Thyroid gland (tissue), 4 donors: ENCODE results near the gene DPP10. TPM values are rescaled to one million over a fixed set of nuclear protein-coding genes. Genes with fewer than 3 reads are reported as not detected.
"Not testable (repeated sequence)": the region's sequence is repeated elsewhere in the genome, so short reads cannot be mapped to it uniquely, and the experiment has no call there.

Experiments used
- DNase-seq, 2 donors: peaks; one replicate each; pipeline ENCODE4 v3.0.0-alpha.2; 2019
- H3K27ac ChIP-seq, 3 donors: fragments of 200-600 bp; sonication (generic); 1 replicate in 2 of 3; 2 replicates in 1 of 3; pipeline ENCODE4 v1.5.1; 2016 to 2019; ENCODE audit warnings: mild to moderate bottlenecking in 1 of 3, moderate library complexity in 1 of 3
- H3K27me3 ChIP-seq: fragments of 200-600 bp; sonication (generic); one replicate; pipeline ENCODE4 v1.5.1; 2019
- H3K36me3 ChIP-seq, 2 donors: fragments of 200-600 bp; sonication (generic); one replicate each; pipeline ENCODE4 v1.5.1; 2016 to 2019
- H3K4me1 ChIP-seq, 2 donors: fragments of 200-600 bp; sonication (generic); one replicate each; pipeline ENCODE4 v1.5.1; 2017 to 2019
- H3K4me3 ChIP-seq, 3 donors: fragments of 200-600 bp; sonication (generic); replicated peaks in 1 of 3; 1 replicate in 2 of 3; 2 replicates in 1 of 3; pipeline ENCODE4 v1.5.1; 2016; ENCODE audit warnings: mild to moderate bottlenecking in 1 of 3
- H3K9me3 ChIP-seq: fragments of 200-600 bp; sonication (generic); one replicate; pipeline ENCODE4 v1.5.1; 2017
- CTCF ChIP-seq, 6 experiments: fragments of 200-600 bp in 3 of 6; fragments of 450-650 bp in 3 of 6; sonication (generic) in 3 of 6; IDR thresholded peaks; one replicate each; pipeline ENCODE4 v1.5.1; 2016 to 2019; ENCODE audit warnings: antibody characterized with exemption in 6 of 6, mild to moderate bottlenecking in 2 of 6, inconsistent platforms in 1 of 6, moderate library complexity in 1 of 6
- POLR2A ChIP-seq, 2 donors: fragments of 450-650 bp; IDR thresholded peaks; one replicate each; pipeline ENCODE4 v1.6.1; 2017; ENCODE audit warnings: antibody characterized with exemption in 2 of 2, mild to moderate bottlenecking in 2 of 2, moderate library complexity in 1 of 2
- WGBS, 2 donors: methylation state at CpG; one replicate each; pipeline ENCODE4 v1.1.5; 2017; 5-methylcytosine and 5-hydroxymethylcytosine counted together
- intact Hi-C: fragments of 100-400 bp; cut with DNase I; formaldehyde crosslinking; loops from one replicate; pipeline ENCODE4 v1.15.1; 2023
- total RNA-seq, 4 donors: library from RNA; depleted of rRNA; stranded (reverse); fragments of >200 nt; gene quantifications; one replicate each; pipeline ENCODE4 v1.2.3, GENCODE V29; 2016

DPP10 gene
- total RNA-seq, 4 donors from 2014 or later = 0.63 to 1.3 TPM; not detected in 2

- WGBS, 2 donors = 85 to 91% methylated on average over 2 of the region's 2 CpGs
- DNase-seq = no peak
Observed at GRCh38 chr2:115075800-115076199, 633.4 kb downstream of the DPP10 start.

GRCh38 chr2:115077626-115078025 is 635.2 kb downstream of the DPP10 start:
- Histone ChIP-seq H3K27ac (no peak overlapping the region), H3K4me1 (no peaks in the 10 kb centered on the region), H3K27me3 (no peaks in the 10 kb centered on the region), H3K9me3 (no peaks in the 10 kb centered on the region), H3K4me3 (no peak overlapping the region), H3K36me3 (no peaks in the 10 kb centered on the region)
- TF ChIP-seq CTCF (IDR thresholded peaks at IDR 0.05) = no peak
- TF ChIP-seq POLR2A (IDR thresholded peaks at IDR 0.05) = no peak
- DNase-seq = no peak
- WGBS, 2 donors = 30 to 48% methylated on average over 1 of the region's 1 CpG
- intact Hi-C loops = no loop called here

More at GRCh38 chr2:115075800-115076199, 633.4 kb downstream of the DPP10 start:
- Histone ChIP-seq H3K27me3 (no peaks in the 10 kb centered on the region), H3K9me3 (no peaks in the 10 kb centered on the region), H3K27ac (no peak overlapping the region), H3K4me3 (no peak overlapping the region), H3K36me3 (no peaks in the 10 kb centered on the region), H3K4me1 (no peaks in the 10 kb centered on the region)
- intact Hi-C loops = no loop called here
- TF ChIP-seq CTCF (IDR thresholded peaks at IDR 0.05) = no peak
- no peak for TF ChIP-seq POLR2A (IDR thresholded peaks at IDR 0.05)

- TF ChIP-seq POLR2A (IDR thresholded peaks at IDR 0.05) (no peak), CTCF (IDR thresholded peaks at IDR 0.05) (no peak)
- no peaks in the 10 kb centered on the region for H3K9me3 ChIP-seq
- intact Hi-C loops = no loop called here
- DNase-seq = no peak
- H3K4me1 ChIP-seq = no peaks in the 10 kb centered on the region
- WGBS, 2 donors = 83 to 87% methylated on average over 4 of the region's 4 CpGs
- no peaks in the 10 kb centered on the region for H3K27me3 ChIP-seq
- H3K27ac ChIP-seq = no peak overlapping the region
- H3K36me3 ChIP-seq = no peaks in the 10 kb centered on the region
- H3K4me3 ChIP-seq = no peak overlapping the region
Observed at GRCh38 chr2:115083225-115083624, 640.8 kb downstream of the DPP10 start.

GRCh38 chr2:115083711-115084110 is 641.3 kb downstream of the DPP10 start:
- 96 to 99% methylated on average over 2 of the region's 2 CpGs for WGBS, 2 donors
- no peak overlapping the region for H3K4me3 ChIP-seq
- DNase-seq = no peak
- no peak for TF ChIP-seq CTCF (IDR thresholded peaks at IDR 0.05)
- no peak for TF ChIP-seq POLR2A (IDR thresholded peaks at IDR 0.05)
- intact Hi-C loops = no loop called here
- H3K4me1 ChIP-seq = no peaks in the 10 kb centered on the region
- H3K27me3 ChIP-seq = no peaks in the 10 kb centered on the region
- H3K27ac ChIP-seq = no peak overlapping the region
- H3K9me3 ChIP-seq = no peaks in the 10 kb centered on the region
- H3K36me3 ChIP-seq = no peaks in the 10 kb centered on the region

- no peak for DNase-seq
- Histone ChIP-seq H3K4me3 (no peak overlapping the region), H3K27ac (no peak overlapping the region), H3K27me3 (no peaks in the 10 kb centered on the region), H3K36me3 (no peaks in the 10 kb centered on the region), H3K4me1 (no peaks in the 10 kb centered on the region), H3K9me3 (no peaks in the 10 kb centered on the region)
- WGBS, 2 donors = 15 to 21% methylated on average over 5 of the region's 5 CpGs
- intact Hi-C loops = no loop called here
- TF ChIP-seq POLR2A (IDR thresholded peaks at IDR 0.05) (no peak), CTCF (IDR thresholded peaks at IDR 0.05) (no peak)
Observed at GRCh38 chr2:115084446-115084845, 642.0 kb downstream of the DPP10 start.

GRCh38 chr2:115086051-115086620 is 643.7 kb downstream of the DPP10 start:
- WGBS, 2 donors = 93 to 97% methylated on average over 8 of the region's 8 CpGs
- intact Hi-C loops, H3K4me3 ChIP-seq, H3K27me3 ChIP-seq, H3K9me3 ChIP-seq, H3K27ac ChIP-seq, H3K36me3 ChIP-seq, H3K4me1 ChIP-seq, DNase-seq: not testable (repeated sequence)
